Measurements from ENCODE around the gene MCTP1.

- no peak for TF ChIP-seq CTCF (IDR thresholded peaks at IDR 0.05)
- no peak for TF ChIP-seq POLR2A (IDR thresholded peaks at IDR 0.05)
Measured at GRCh38 chr5:94742852-94743251, 542.0 kb downstream of the MCTP1 start.

All from vagina (tissue), 2 donors.